GM21737 (cell line): ENCODE results near the gene PDE1C.
"Not testable (repeated sequence)": the region's sequence is repeated elsewhere in the genome, so short reads cannot be mapped to it uniquely, and the experiment has no call there.

Experiments used
- ATAC-seq: cut with Tn5 transposase; IDR thresholded peaks from one replicate; pipeline ENCODE4 v1.9.1; 2021; ENCODE audit warnings: mild to moderate bottlenecking, moderate library complexity; ENCODE audit not compliant: unreplicated experiment

The PDE1C gene

DNA sequence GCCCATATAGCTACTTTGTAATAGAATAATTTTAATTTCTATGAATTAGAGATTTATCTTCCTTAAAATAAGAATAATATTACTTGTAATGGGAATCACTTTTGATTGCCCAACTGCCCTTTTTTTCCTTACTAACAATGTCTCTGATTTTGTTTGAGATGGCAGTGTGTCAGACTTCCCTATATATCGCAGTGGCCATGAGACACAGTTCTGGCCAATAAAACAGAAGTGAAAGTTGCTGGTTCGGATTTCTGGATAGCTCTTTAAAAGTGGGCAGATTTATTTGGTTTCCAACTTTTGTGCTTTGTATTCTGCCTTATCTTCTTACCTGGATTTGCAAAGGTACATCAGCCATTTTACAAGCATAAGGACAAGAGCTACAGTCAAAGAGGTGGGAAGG lies 213.0 kb downstream of the PDE1C start:
- ATAC-seq: no peak

DNA sequence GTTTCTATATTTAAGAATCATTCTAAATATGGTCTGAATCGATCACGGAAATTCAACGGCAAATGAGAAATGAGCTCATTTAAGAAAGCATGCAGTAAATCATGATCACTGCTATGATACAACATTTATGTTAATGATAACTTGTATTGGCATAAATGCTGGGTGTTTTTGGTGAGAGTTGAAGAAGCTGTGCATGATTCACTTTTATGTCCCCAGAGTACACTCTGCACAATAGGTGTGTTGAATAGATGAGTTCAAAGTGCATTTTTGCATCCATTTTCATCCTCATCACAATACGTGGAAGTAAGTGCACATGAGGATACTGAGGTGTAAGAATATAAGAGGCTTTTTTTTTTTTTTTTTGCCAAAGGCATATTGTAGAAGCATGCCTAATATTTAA lies 213.9 kb downstream of the PDE1C start:
- no peak for ATAC-seq

DNA sequence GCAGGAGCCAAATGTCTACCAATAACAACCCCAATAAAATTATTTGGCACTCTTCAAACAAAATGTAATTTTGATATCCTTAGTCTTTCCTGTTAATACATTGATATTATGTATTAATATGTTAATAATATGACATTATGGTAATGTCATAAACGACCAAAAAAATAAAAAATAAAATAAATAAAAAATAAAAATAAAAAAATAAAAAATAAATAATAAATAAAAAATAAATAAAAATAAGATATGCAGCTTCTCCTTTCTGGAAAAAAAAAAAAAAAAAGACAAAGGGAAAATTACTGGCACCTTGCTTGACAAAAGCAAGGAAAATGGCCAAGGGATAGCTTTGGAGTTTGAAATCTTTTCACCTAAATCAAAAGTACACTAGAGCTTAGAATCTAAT lies 214.7 kb downstream of the PDE1C start:
- no peak for ATAC-seq

DNA sequence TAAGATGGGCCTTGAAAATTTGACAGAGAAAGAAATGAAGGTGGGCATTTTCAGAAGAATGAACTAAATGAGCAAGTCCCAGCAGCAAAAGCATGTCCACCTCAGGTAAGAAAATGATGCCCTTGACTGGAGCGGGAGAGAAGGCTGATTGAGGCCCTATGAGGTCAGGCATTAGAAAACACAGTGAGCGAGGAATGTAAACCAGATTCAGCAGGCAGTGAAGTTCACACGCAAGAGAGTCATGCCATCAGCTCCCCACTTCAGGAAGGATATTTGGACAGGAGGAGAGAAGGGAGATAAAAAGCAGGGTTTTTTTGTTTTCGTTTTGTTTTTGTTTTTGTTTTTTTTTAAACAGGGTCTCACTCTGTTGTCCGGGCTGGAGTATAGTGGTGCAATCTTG lies 216.8 kb downstream of the PDE1C start:
- no peak for ATAC-seq

DNA sequence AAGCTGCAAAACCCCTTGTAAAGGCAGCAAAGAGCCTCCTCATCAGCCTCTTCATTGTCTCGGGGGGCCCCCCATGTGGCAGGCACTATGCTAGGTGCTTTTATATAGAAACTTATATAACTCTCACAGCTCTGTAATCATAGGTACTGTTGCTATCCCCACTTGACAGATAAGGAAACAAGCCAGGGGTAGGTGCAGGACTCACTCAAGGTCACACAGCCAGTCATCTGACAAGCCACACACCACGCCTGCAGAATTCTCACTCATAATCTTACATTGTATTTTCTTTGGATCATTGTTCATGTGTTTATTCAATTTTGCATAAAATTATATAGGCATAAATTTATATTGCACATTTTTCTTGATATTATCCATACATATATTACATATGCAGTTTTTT lies 217.7 kb downstream of the PDE1C start:
- no peak for ATAC-seq

DNA sequence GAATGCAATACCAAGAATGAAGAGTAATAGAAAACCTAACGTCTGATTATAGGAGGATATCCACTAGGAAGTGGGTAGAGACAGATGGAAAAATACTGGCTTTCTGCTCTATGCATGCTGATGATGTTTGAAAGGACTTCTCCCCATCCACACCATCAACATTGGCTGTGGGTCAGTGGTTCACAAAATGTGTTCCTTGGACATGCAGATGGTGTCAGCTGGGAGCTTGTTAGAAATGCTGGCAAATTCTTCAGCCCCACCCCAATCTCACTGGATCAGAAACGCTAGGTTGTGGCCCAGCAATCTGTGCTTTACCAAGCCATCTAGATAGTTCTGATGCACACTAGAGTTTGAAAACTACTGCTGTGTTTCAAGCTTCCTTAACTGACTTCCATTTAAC lies 219.1 kb downstream of the PDE1C start:
- ATAC-seq: no peak

DNA sequence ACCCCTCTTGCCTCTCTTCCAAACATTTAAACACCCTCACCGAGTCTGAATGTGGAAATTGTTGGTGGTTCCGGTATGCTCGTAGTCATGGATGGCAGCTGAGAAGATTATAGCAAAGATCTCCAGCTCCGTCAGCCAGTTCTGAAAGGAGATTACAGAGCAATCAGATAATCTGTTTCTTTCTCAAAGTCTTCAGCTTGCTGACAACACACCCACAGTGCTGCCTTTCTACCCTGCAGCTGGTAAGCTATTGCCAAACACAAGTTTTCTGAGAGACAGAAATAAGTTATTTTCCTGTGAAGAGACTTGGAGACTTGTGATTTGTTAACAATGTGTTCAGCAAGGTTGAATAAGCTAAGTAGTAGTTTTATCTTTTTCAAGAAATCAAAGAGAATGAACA lies 219.6 kb downstream of the PDE1C start:
- no peak for ATAC-seq

DNA sequence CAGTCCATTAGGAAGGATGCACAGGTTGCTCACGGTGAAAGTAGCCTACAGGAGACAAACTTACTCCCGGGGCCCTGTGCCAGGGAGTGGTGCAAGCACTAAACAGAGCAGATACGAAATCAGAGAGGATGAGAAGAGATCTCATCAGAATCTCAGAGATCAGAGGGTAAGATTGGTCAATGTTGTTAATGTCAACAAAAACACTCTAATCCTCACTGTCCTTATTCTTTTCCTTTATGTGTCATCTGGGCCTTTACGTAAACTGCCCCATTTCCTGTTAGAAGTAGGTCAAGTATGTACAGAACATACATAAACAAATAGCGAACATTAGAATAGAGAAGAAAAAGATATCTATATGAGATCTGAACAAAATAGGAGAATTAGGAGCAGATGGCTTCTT lies 220.1 kb downstream of the PDE1C start:
- ATAC-seq: no peak

DNA sequence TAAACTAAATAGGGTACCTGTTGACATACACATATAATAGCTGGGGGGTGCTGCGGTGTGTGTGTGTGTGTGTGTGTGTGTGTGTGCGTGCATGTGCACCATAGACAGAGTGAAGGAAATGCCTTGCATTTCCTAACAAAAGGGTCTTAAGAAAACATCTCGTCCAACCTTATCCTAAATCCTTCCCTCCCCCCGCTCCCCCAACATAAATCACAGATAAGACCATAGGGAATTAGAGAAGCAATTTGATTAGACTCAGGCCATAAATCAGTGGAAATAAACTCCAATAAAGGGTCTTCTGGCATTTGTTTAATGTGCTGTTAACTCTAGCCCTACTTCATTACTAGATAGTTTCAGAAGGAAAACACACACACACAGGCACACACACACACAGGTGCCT lies 234.7 kb downstream of the PDE1C start:
- no peak for ATAC-seq

DNA sequence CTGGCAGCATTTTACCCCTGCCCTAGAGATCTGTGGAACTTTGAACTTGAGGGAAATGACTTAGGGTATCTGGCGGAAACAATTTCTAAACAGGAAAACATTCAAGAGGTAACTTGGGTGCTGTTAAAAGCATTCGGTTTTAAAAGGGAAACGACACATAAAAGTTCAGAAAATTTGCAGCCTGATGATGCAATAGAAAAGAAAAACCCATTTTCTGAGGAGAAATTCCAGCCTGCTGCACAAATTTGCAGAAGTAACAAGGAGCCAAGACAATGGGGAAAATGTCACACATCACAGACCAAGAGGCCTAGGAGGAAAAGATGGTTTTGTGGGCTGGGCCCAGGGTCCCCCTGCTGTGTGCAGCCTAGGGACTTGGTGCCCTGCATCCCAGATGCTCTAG lies 236.6 kb downstream of the PDE1C start:
- not testable (repeated sequence) for ATAC-seq

DNA sequence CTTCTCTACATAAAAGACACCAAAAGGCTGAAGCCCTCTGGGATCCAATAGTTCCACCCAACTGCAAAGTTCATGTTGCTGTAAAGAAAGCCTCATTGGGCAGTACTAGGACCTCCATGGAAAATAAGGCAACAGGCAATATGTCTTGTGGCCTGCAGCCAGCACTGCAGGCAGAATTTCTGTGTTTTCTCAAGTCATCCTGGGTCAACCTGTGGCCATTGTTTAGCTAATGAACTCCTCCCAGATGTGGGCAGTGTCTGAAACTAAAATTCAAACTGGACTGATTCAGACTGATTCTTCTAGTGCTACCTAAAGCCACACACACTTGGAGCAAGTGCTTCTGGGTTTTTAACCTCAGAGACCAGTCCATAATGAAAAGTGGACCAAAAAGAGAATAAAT lies 241.7 kb downstream of the PDE1C start:
- ATAC-seq: no peak

DNA sequence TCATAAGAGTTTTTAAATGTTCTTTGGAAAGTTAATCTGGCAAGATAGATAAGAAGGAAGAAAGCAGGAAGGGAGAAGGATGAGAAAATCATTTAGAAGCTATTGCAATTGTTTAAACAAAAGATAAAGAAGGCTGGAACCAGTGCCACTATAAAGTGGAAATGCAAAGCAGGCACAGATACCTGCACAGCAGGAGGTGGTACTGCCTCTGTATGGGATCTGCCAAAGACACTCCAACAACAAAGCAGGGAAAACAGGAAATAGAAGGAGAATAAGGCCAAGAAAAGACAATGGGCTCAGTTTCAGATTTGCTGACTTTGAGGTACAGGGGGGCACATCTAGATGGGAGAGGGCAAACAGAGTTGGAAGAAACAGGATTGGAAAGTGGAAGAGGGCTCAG lies 244.6 kb downstream of the PDE1C start:
- no peak for ATAC-seq

DNA sequence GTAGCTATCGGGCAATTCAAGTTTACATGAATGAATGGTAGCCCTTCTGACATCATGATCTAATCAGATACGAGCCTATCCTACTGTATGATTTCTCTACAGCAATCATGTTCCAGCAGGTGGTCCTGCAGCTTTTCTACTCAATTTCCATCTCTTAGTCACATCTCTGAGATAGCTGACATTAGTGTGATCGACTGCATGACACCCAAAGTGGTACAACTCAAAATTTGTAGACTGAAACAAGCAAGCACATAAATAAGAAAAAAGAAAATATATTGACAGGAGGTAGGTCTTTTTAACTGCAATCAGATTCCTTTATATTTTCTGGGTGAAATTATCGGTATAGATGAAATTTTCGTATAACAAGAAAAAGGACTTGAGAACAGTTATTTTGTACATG lies 251.2 kb downstream of the PDE1C start:
- no peak for ATAC-seq

DNA sequence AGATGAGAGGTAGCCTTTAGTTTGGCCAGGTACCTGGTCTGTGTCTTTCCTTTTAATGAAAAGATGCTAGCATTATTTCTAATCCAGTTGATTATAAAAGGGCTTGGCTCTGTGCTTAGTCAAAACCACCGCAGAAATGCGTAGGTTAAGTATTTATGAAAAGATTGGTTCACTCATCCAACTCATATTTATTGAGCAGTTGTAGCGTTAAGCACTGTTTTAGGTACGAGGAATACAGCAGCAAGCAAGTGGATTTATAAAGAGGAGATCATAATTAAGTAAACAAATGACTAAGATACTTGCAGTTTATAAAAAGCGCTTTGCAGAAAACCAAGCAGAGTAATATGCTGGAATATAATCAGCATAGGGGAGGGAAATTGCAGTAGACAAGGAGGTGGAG lies 253.4 kb downstream of the PDE1C start:
- ATAC-seq: no peak

DNA sequence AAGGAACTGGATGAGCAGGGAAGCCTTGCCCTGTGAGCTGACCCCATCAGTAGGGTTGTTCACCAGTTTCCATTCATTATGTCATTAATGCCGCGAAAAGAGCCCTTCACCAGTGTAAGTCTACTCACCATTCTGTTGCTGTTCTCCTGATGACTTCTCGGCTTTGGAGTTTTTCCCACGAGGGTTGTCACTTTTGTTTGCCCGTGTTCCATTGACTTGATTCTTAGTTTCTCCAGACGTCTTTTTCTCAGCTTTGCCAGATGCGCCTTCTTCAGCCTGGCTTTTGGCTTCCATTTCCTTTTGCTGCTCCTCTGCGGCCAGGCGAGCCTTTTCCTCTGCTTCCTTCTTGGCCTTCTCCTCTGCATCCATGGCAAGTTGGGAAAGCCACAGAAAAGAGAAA lies 254.4 kb downstream of the PDE1C start:
- ATAC-seq: no peak

DNA sequence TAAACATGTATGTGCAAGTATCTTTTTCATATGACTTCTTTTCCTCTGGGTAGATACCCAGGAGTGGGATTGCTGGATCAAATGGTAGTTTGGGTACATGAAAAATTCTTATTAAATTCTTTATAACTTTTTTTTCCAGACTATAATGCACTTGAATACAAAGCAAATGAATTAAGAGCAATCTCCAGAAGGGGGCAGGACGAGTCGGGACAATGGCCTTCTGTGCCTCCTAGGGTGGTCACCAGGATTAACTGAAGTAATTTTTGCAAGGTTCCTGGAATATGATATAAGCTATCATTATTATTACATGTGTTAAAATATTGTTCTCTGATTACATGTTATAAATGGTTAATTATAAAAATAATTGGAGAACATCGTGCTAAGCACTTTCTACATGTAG lies 256.0 kb downstream of the PDE1C start:
- no peak for ATAC-seq

DNA sequence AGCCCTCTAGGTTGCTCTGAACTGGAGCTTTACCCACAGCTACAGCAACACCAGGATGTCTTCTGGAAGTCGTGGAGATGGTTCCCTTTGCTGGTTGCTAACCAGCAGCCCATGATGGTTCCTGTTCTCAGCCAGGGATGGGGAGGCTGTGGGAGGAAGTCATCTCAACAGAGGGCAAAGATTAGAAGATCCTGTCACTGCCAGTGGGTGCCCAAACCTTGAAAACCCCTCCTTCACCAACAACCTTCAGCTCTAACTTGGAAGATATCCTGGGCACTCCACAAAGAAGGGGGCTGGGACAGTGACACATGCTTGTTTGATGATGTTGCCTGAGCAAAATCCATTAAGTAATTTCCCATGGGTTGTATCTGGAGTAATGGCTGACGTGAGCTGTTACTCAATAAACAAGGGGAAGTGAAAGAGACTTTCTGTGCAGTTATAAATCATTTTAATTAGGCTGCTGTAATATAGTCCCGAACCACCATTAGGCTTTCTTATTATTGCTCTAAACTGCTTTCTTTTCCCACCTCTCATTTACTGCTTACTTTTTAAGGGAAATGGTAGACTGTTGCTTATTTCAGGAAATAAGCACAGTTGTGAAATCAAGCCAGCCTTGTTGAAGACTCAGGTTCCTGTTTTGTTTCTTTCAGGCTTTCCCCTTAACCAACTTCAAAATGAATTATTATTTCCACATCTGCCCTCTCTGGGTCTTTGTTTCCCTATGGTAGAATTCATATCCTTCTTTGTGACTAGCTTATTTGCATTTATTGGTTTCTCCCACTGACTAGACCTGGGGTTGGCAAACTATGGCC lies 258.4 kb downstream of the PDE1C start:
- ATAC-seq: peak; percentile 53

DNA sequence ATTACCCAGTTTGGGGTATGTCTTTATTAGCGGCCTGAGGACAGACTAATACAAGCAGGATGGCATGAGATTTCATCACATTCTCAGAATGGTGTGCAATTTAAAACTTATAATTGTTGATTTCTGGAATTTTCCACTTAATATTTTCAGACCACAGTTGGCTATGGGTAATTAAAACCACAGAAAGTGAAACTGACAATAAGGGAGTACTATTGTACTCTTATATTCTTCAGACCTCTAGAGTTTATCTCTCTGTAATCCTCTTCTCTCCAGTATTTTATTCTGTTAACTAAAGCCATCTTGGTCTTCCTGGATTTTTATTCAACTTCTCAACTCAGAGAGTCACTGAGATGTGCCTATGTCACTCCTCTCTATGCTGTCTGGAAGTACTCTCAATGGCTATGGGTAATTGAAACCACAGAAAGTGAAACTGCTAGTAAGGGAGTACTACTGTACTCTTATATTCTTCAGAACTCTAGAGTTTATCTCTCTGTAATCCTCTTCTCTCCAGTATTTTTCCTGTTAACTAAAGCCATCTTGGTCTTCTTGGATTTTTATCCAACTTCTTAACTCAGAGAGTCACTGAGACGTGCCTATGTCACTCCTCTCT lies 264.9 kb downstream of the PDE1C start:
- ATAC-seq: peak; percentile 55

DNA sequence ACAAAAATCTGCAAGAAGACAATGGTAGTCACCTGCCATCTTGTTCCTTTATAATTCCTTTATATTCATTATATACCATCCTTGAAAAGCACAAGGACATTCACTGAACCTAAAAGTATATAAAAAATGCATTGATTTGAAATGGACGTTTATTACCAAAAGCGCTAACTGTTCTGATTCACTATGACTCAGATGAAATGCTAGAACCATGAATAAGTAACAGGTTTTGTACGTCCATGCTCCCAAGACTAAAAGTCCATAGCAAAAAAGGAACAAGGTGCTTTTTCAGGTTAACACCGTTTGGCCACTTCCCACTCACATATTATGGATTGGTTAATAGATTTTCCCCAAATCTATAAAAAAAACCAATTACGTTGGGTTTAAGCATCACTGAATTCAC lies 273.8 kb downstream of the PDE1C start:
- no peak for ATAC-seq

DNA sequence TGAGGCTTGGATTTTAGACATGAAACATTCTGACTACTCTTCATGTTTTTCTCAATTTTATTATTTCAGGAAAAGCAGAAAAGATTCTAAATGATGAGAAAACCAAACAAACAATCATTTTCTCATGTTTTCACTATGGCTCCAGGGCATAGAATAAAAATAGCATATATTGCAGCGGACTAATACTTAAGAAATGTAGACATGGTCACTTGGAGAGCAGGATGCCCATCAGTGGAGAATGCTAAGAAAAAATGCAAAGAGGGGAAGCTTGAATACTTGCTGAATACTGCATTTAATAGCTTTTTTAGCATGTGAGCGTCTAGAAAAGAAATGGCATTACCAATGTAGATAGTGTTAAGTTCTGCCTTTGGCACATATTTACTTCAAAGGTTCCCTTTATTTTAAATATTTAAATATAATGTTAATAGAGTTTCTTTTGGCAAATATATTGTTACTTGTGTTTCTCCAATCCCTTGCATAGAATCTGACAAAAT lies 275.3 kb downstream of the PDE1C start:
- ATAC-seq: no peak

DNA sequence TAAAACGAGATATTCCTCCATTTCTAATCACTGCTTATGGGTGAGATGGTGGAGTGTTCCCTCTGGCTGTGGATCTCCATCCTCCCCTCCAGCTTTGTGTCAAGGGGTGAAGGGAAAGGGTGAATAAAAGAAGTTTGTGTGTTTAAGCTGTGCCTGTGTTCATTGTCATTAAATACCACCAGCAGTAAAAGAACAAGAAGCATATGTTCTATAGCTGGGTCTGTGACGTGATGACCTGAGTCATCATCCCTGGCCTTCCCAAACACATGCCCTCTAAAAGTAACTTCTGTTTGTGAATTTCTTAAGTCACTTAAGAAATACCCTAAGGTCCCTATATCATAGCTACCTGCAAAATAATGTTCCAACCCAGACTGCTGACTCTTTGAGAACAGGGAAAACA lies 278.3 kb downstream of the PDE1C start:
- ATAC-seq: no peak

DNA sequence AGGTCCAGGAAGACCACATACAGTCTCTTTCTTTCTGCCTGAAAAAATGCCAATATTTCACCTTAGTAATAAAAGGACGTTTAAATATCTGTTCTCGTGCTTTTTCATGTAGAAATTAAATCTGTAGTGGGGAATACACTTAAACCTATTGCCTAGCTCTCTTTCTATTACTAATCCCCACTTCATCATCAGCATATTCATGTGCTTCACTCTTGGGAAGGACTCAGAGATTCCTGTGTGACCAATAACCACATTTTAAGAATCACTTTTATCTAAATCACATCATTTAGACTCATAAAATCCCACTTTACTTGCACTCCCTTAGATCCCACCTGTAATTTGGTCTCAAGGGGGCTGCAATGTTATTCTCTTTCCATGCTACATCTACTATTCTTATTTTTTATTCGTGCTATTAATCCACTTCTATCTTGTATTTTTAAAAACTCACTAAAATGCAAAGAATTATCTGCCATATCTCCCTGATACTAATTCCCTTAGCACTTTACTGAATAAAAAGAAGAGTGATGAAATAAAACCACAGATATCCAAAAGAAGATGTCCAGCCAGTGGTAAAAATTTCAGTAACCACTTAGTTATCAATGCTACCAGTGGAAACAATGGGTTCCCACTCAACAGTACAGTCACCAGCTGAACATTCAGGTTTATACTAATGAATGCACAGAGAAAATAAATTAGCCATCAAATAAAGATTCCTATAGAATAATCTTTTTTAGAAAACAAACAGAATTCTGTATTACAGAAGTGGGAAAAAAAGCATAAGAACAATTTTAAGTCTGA lies 281.1 kb downstream of the PDE1C start:
- ATAC-seq: no peak
